ENCODE results near the gene TBL1X. TPM values are rescaled to one million over a fixed set of nuclear protein-coding genes. Genes with fewer than 3 reads are reported as not detected.

The TBL1X gene
- total and polyA plus RNA-seq, 2 experiments from 2014 or later: 8.7 to 26.9 TPM

GRCh38 chrX:9650091-9650490 lies 185.2 kb downstream of the TBL1X start:
- Histone ChIP-seq H3K4me2 (no peak overlapping the region), H4K20me1 (replicated peaks; ENCODE audit: insufficient read depth) (no peaks in the 10 kb centered on the region), H3K27ac (ENCODE audit: low read depth) (no peak overlapping the region), H3K36me3 (ENCODE audit: insufficient read depth) (no peaks in the 10 kb centered on the region), H3K79me2 (replicated peaks; ENCODE audit: insufficient read depth) (no peaks in the 10 kb centered on the region), H3K9me2 (ENCODE audit: insufficient read depth) (no peaks in the 10 kb centered on the region), H3K4me3 (no peak overlapping the region), H3K4me1 (ENCODE audit: insufficient read depth) (no peaks in the 10 kb centered on the region), H3F3A (replicated peaks; ENCODE audit: low read depth) (no peaks in the 10 kb centered on the region), H2AFZ (no peak overlapping the region), H3K27me3 (ENCODE audit: insufficient read depth) (no peaks in the 10 kb centered on the region)
- no peak for TF ChIP-seq POLR2AphosphoS5 (IDR thresholded peaks at IDR 0.05; ENCODE audit: low read depth)
- TF ChIP-seq ETS1 (IDR thresholded peaks at IDR 0.05): no peak
- TF ChIP-seq NANOG (IDR thresholded peaks at IDR 0.05; ENCODE audit: borderline replicate concordance): no peak
- no peak for TF ChIP-seq ZNF462 (CRISPR knock-in tag; IDR thresholded peaks at IDR 0.05)
- TF ChIP-seq ZNF331 (CRISPR knock-in tag; IDR thresholded peaks at IDR 0.05; ENCODE audit: low read depth): no peak
- no peak for TF ChIP-seq REST (IDR thresholded peaks at IDR 0.05; ENCODE audit: unreplicated experiment)
- Mint-ChIP-seq H3K9me3 (no peaks in the 10 kb centered on the region), H3K36me3 (ENCODE audit: low read depth) (peaks cover 6% of the 10 kb centered on the region; the same call in 2 of the 3 replicates), H3K27me3 (ENCODE audit: insufficient read depth, low read depth, poor library complexity) (peaks cover 2% of the 10 kb centered on the region), H3K4me3 (no peak overlapping the region), H3K27ac (no peak overlapping the region), H3K4me1 (peaks cover 5% of the 10 kb centered on the region; the same call in 2 of the 3 replicates)
- DNase-seq (ENCODE audit: low spot score) (no peak), ATAC-seq (no peak)

Data from GM23338 (cell line).